Right cardiac atrium (tissue), 5 donors: Measurements from ENCODE around the gene TMSB10. TPM values are rescaled to one million over a fixed set of nuclear protein-coding genes. Genes with fewer than 3 reads are reported as not detected.

ENCODE experiments used
- ATAC-seq, 2 donors: fragments of 200-7000 bp; cut with Tn5 transposase; one replicate each; pipeline versions ENCODE4 v1.8.0 to v1.9.1; 2020; ENCODE audit warnings: moderate library complexity in 2 of 2, mild to moderate bottlenecking in 1 of 2
- DNase-seq, 3 donors: peaks; one replicate each; pipeline ENCODE4 v3.0.0-alpha.2; 2020
- H3K27ac ChIP-seq: one replicate; pipeline ENCODE4 v1.5.1; 2013; ENCODE audit warnings: mild to moderate bottlenecking, low read length, control low read depth, moderate library complexity
- H3K27me3 ChIP-seq: one replicate; pipeline ENCODE4 v1.6.1; 2013; ENCODE audit not compliant: control insufficient read depth, insufficient read depth
- H3K4me1 ChIP-seq: one replicate; pipeline ENCODE4 v1.6.1; 2013; ENCODE audit warnings: low read length; ENCODE audit not compliant: control insufficient read depth, insufficient read depth
- H3K4me3 ChIP-seq: one replicate; pipeline ENCODE4 v1.5.1; 2013; ENCODE audit warnings: low read length, control low read depth
- H3K9me3 ChIP-seq: one replicate; pipeline ENCODE4 v1.6.1; 2013; ENCODE audit warnings: low read length; ENCODE audit not compliant: control insufficient read depth
- WGBS: extraction: QIAGEN DNeasy Blood & Tissue Kit; methylation state at CpG from one replicate; pipeline ENCODE4 v1.1.7; 2013; 5-methylcytosine and 5-hydroxymethylcytosine counted together
- intact Hi-C, 4 donors: fragments of 100-400 bp; cut with DNase I; formaldehyde crosslinking; loops; one replicate each; pipeline versions ENCODE4 v1.11.0 to v1.14.0; 2022 to 2023
- long read RNA-seq, 4 donors: library from polyadenylated mRNA; unstranded; transcript quantifications; one replicate each; pipeline ENCODE4 v2.0.0, GENCODE V29; 2020 to 2021
- polyA plus RNA-seq: library from polyadenylated mRNA; stranded (reverse); fragments of 200-250 nt; gene quantifications from one replicate; pipeline ENCODE4 v1.2.3, GENCODE V29; 2013
- total RNA-seq, 4 donors: library from RNA; stranded (reverse); fragmentation: NEBNext Ultra II Directional; extraction: Animal tissue kit (Norgen Biotek cat#: 25700); gene quantifications; one replicate each; pipeline ENCODE4 v1.2.1, GENCODE V29; 2021
- donor health status: healthy with polysubstance abuse.
- donor health status: DM: no; HTN: yes; CAD: no.
- donor health status: DM: no; HTN: no; CAD: no.
- donor health status: DM: no; HTN: yes; CAD: no; lungs with severe emphysema.
- donor health status: DM: yes; HTN: yes; CAD: no.

The TMSB10 gene
- total RNA-seq (100 to 1,000 TPM; 341 to 630 (median 483) TPM), polyA plus RNA-seq (805 TPM)
- long read RNA-seq, donor 1, transcript TMSB10-201 (3 exons, 496 nt), result major isoform, 180 of 194 reads
- long read RNA-seq, donor 1, partial matches to known transcripts, result 11 of 194 reads
- long read RNA-seq, donor 1, other reads (novel, unspliced or antisense), result 3 of 194 reads
- long read RNA-seq, donor 2, transcript TMSB10-201 (3 exons, 496 nt), result major isoform, 267 of 283 reads
- long read RNA-seq, donor 2, partial matches to known transcripts, result 15 of 283 reads
- long read RNA-seq, donor 2, other reads (novel, unspliced or antisense), result 1 of 283 reads
- long read RNA-seq, donor 3, transcript TMSB10-201 (3 exons, 496 nt), result major isoform, 178 of 197 reads
- long read RNA-seq, donor 3, partial matches to known transcripts, result 16 of 197 reads
- long read RNA-seq, donor 3, other reads (novel, unspliced or antisense), result 3 of 197 reads
- long read RNA-seq, donor 4, transcript TMSB10-201 (3 exons, 496 nt), result major isoform, 123 of 134 reads
- long read RNA-seq, donor 4, partial matches to known transcripts, result 11 of 134 reads
- long read RNA-seq, donor 4, other reads (novel, unspliced or antisense), result 0 of 134 reads

- peak; percentile 92 to 96 (median 95) for DNase-seq
- under 1% methylated on average over 94 of the region's 94 CpGs for WGBS
These were observed at the start of gene TMSB10 for GRCh38 chr2:84905181-84906107. Gene TMSB10, plus strand, starts transcription at chr2:84905656.

GRCh38 chr2:84855731-84856130 lies 49.7 kb upstream of the TMSB10 start:
- Histone ChIP-seq H3K4me3 (no peak overlapping the region), H3K27me3 (no peaks in the 10 kb centered on the region), H3K4me1 (no peaks in the 10 kb centered on the region), H3K27ac (no peak overlapping the region), H3K9me3 (no peaks in the 10 kb centered on the region)
- no peak for ATAC-seq
- WGBS, result 26% methylated on average over 11 of the region's 11 CpGs
- intact Hi-C loops, result no loop called here
- DNase-seq, result no peak

More at GRCh38 chr2:84905181-84906107, at the start of gene TMSB10:
- H3K4me3 ChIP-seq, result peak within 1 kb of the TSS; percentile 74
- H3K27ac ChIP-seq, result peak within 1 kb of the TSS; percentile 99
- intact Hi-C loops, result no loop called here
- H3K9me3 ChIP-seq, result no peaks in the 10 kb centered on the region
- no peaks in the 10 kb centered on the region for H3K4me1 ChIP-seq
- ATAC-seq, result peak; percentile 86 to 90
- H3K27me3 ChIP-seq, result no peaks in the 10 kb centered on the region

- no peaks in the 10 kb centered on the region for H3K4me1 ChIP-seq
- H3K9me3 ChIP-seq, result no peaks in the 10 kb centered on the region
- intact Hi-C loops, result no loop called here
- DNase-seq, result no peak
- no peaks in the 10 kb centered on the region for H3K27me3 ChIP-seq
- no peak overlapping the region for H3K27ac ChIP-seq
- H3K4me3 ChIP-seq, result no peak overlapping the region
- 80% methylated on average over 6 of the region's 6 CpGs for WGBS
- no peak for ATAC-seq
These were observed 48.7 kb upstream of the TMSB10 start for GRCh38 chr2:84856787-84857186.

DNA sequence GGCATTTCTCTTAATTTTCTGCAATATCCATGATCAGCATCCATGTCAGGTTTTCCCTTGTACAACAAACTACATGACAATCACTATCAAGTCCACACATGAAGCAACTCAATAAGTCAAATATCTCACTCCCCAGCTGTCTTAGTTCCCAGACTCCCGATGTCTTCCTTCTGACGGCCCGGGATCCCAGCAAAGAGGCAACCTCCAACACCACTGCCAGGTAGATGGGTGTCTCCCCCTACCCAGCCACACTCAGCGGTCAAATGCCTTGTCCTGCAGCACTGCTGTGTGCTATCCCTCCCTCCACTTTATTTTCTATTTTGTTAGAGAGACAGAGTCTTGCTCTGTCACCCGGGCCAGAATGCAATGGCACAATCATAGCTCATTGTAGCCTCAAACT lies 47.9 kb upstream of the TMSB10 start:
- H3K27me3 ChIP-seq, result no peaks in the 10 kb centered on the region
- H3K4me1 ChIP-seq, result no peaks in the 10 kb centered on the region
- H3K4me3 ChIP-seq, result no peak overlapping the region
- 86% methylated on average over 5 of the region's 5 CpGs for WGBS
- DNase-seq (no peak), ATAC-seq (no peak)
- H3K27ac ChIP-seq, result no peak overlapping the region
- intact Hi-C loops, result no loop called here
- H3K9me3 ChIP-seq, result no peaks in the 10 kb centered on the region

DNA sequence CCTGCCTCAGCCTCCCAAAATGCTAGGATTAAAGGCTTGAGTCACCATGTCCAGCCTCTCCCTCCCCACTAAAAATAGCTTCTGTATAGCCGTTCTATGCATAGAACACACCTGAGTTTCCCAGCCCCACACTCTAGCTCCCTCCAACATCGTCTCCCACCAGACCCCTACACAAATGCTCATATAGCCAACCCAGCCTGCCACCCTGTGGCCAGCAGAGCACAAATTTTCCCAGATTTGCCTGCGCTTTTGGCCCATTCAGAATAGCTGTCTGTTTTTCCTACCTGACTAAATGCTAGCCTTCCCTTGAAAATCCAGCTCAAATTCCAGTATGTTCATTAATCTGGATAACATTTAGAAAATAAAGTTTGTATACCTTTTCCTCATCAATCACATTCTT lies 47.3 kb upstream of the TMSB10 start:
- ATAC-seq, result no peak
- Histone ChIP-seq H3K4me3 (no peak overlapping the region), H3K9me3 (no peaks in the 10 kb centered on the region), H3K4me1 (no peaks in the 10 kb centered on the region), H3K27me3 (no peaks in the 10 kb centered on the region), H3K27ac (no peak overlapping the region)
- 59% methylated on average over 3 of the region's 3 CpGs for WGBS
- intact Hi-C loops, result no loop called here
- no peak for DNase-seq

DNA sequence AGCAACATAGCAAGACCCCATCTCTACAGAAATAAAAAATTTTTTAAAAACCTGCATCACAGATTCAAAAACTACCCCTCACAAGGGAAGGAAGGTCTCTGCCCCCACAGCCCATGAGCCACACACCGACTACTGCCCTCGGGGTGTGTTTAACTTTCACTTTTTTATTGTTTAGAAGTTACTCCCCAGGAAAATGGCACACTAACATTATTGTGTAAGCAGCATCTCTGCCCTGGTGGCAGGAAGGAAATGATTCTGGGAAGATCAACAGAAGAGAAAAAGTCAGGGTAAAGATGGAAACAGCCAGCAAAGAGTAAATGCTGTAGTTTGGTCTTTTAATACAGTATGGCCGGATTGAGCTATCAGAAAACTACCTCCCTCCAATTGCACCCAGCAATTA lies 46.5 kb upstream of the TMSB10 start:
- ATAC-seq, result no peak
- H3K27me3 ChIP-seq, result no peaks in the 10 kb centered on the region
- WGBS, result 75% methylated on average over 3 of the region's 3 CpGs
- no peak for DNase-seq
- intact Hi-C loops, result no loop called here
- H3K4me3 ChIP-seq, result no peak overlapping the region
- no peaks in the 10 kb centered on the region for H3K4me1 ChIP-seq
- no peak overlapping the region for H3K27ac ChIP-seq
- H3K9me3 ChIP-seq, result no peaks in the 10 kb centered on the region

- no peak for DNase-seq
- intact Hi-C loops, result no loop called here
- Histone ChIP-seq H3K27ac (no peak overlapping the region), H3K9me3 (no peaks in the 10 kb centered on the region), H3K27me3 (no peaks in the 10 kb centered on the region), H3K4me1 (no peaks in the 10 kb centered on the region), H3K4me3 (no peak overlapping the region)
- no peak for ATAC-seq
- WGBS, result 53% methylated on average over 6 of the region's 6 CpGs
These were observed 43.9 kb upstream of the TMSB10 start for GRCh38 chr2:84861539-84861938.

GRCh38 chr2:84862006-84862405 lies 43.5 kb upstream of the TMSB10 start:
- Histone ChIP-seq H3K4me3 (no peak overlapping the region), H3K27me3 (no peaks in the 10 kb centered on the region), H3K9me3 (no peaks in the 10 kb centered on the region), H3K27ac (no peak overlapping the region), H3K4me1 (no peaks in the 10 kb centered on the region)
- DNase-seq (no peak), ATAC-seq (no peak)
- WGBS, result 83% methylated on average over 6 of the region's 6 CpGs
- intact Hi-C loops, result no loop called here

- WGBS, result 50% methylated on average over 6 of the region's 6 CpGs
- H3K27ac ChIP-seq, result no peak overlapping the region
- H3K4me1 ChIP-seq, result no peaks in the 10 kb centered on the region
- no peak for ATAC-seq
- intact Hi-C loops, result no loop called here
- no peak overlapping the region for H3K4me3 ChIP-seq
- H3K9me3 ChIP-seq, result no peaks in the 10 kb centered on the region
- no peaks in the 10 kb centered on the region for H3K27me3 ChIP-seq
- no peak for DNase-seq
These were observed 40.2 kb upstream of the TMSB10 start for GRCh38 chr2:84865181-84865783.

- WGBS, result 72% methylated on average over 3 of the region's 3 CpGs
These were observed 39.3 kb upstream of the TMSB10 start for GRCh38 chr2:84866122-84866521.

More at GRCh38 chr2:84866122-84866521, 39.3 kb upstream of the TMSB10 start:
- H3K27ac ChIP-seq, result no peak overlapping the region
- no peak overlapping the region for H3K4me3 ChIP-seq
- no peaks in the 10 kb centered on the region for H3K9me3 ChIP-seq
- no peaks in the 10 kb centered on the region for H3K4me1 ChIP-seq
- intact Hi-C loops, result no loop called here
- no peak for ATAC-seq
- no peak for DNase-seq
- no peaks in the 10 kb centered on the region for H3K27me3 ChIP-seq
